Neural progenitor cell (in vitro differentiated cells): Measurements from ENCODE around the gene RPL29.

Experiments used
- CTCF ChIP-seq: fragments of 200-600 bp; sonication (generic); IDR thresholded peaks from 2 replicates; pipeline ENCODE4 v1.5.1; 2017; ENCODE audit warnings: antibody characterized with exemption, mild to moderate bottlenecking
- EZH2 ChIP-seq: fragments of 200-600 bp; sonication (generic); IDR thresholded peaks from 2 replicates; pipeline ENCODE4 v1.6.1; 2017; ENCODE audit warnings: antibody characterized with exemption, mild to moderate bottlenecking, moderate library complexity
- EZH2phosphoT487 ChIP-seq: fragments of 200-600 bp; sonication (generic); IDR thresholded peaks from 2 replicates; pipeline ENCODE4 v1.6.1; 2017; ENCODE audit warnings: antibody characterized with exemption

DNA sequence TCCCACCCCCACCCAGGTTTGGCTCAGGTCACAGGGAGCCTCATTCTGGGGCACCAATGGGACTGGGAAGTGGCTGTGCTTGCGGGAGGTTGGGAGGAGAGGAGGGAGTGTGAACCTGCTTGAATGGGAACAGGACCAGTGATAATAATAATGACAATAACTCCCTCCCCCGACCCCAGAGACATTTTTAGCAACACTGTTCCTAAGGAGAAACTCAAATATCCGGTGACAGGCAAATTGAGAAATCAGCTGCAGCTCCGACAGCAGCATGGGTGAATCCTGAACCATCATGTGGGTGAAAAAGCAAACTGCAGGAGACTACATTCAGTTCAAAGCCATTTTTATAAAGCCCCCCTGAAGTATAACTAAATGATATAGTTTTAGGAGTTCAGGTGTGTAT is 11.6 kb upstream of the RPL29 start:
- TF ChIP-seq EZH2: no peak
- no peak for TF ChIP-seq CTCF
- no peak for TF ChIP-seq EZH2phosphoT487
